H1 (cell line): ENCODE data around the gene GEN1. TPM values are rescaled to one million over a fixed set of nuclear protein-coding genes. Genes with fewer than 3 reads are reported as not detected.

Experiments used
- CTCF ChIA-PET: fragments of 300-600 bp; sonication (Branson Sonifier 250); formaldehyde crosslinking; loops from one replicate; lab custom pipeline; 2021; ENCODE audit not compliant: partially characterized antibody; lab: Charles Lee
- POLR2A ChIA-PET: fragments of 300-600 bp; sonication (Branson Sonifier 250); formaldehyde crosslinking; loops from one replicate; lab custom pipeline; 2021; ENCODE audit warnings: inconsistent platforms; ENCODE audit not compliant: partially characterized antibody; lab: Charles Lee
- DNase-seq, 2 experiments: peaks; one replicate each; pipeline versions ENCODE4 v3.0.0 to v3.0.0-alpha.2; 2010 to 2022; ENCODE audit warnings: low spot score in 2 of 2, low read depth in 1 of 2, mixed read lengths in 1 of 2
- FAIRE-seq: peaks from 2 replicates; lab custom pipeline; 2011; peaks lifted over from hg19 to GRCh38; lab: Jason Lieb, UNC
- H2AFZ ChIP-seq: 2 replicates; pipeline ENCODE4 v1.8.1; 2012; ENCODE audit warnings: low read length, inconsistent platforms
- H2AK5ac ChIP-seq: 2 replicates; pipeline ENCODE4 v1.6.1; 2013; ENCODE audit warnings: low read depth, low read length
- H2BK120ac ChIP-seq: replicated peaks from 2 replicates; pipeline ENCODE3; 2013; ENCODE audit warnings: low read depth, low read length, inconsistent platforms
- H2BK12ac ChIP-seq: 2 replicates; pipeline ENCODE4 v1.6.1; 2013; ENCODE audit warnings: low read depth, low read length
- H2BK15ac ChIP-seq: 2 replicates; pipeline ENCODE4 v1.6.1; 2013; ENCODE audit warnings: low read length
- H2BK20ac ChIP-seq: 2 replicates; pipeline ENCODE4 v1.6.1; 2013; ENCODE audit warnings: low read length
- H2BK5ac ChIP-seq: 2 replicates; pipeline ENCODE4 v1.6.1; 2013; ENCODE audit warnings: low read depth, low read length
- H3K14ac ChIP-seq: 2 replicates; pipeline ENCODE4 v1.6.1; 2013; ENCODE audit warnings: inconsistent platforms; ENCODE audit not compliant: insufficient read length
- H3K18ac ChIP-seq: 2 replicates; pipeline ENCODE4 v1.6.1; 2013; ENCODE audit warnings: low read length; ENCODE audit errors: extremely low read depth
- H3K23ac ChIP-seq: 2 replicates; pipeline ENCODE4 v1.6.1; 2013; ENCODE audit warnings: inconsistent platforms; ENCODE audit not compliant: insufficient read length
- H3K23me2 ChIP-seq: 2 replicates; pipeline ENCODE4 v1.6.1; 2013; ENCODE audit warnings: low read depth, low read length
- H3K27ac ChIP-seq: 2 replicates; pipeline ENCODE4 v1.6.1; 2011; ENCODE audit warnings: low read depth, low read length, inconsistent platforms
- H3K27me3 ChIP-seq, 4 experiments: replicated peaks in 1 of 4; 1 replicate in 1 of 4; 2 replicates in 3 of 4; pipeline versions ENCODE4 v1.6.1 to v1.8.1; 2011 to 2013; ENCODE audit warnings: low read length in 3 of 4, mild to moderate bottlenecking in 3 of 4, inconsistent platforms in 2 of 4, mixed read lengths in 2 of 4, moderate library complexity in 1 of 4; ENCODE audit not compliant: control insufficient read depth in 3 of 4, insufficient read depth in 3 of 4; ENCODE audit errors: extremely low read depth in 1 of 4
- H3K36me3 ChIP-seq, 4 experiments: 2 replicates each; pipeline versions ENCODE4 v1.6.1 to v1.8.1; 2011 to 2013; ENCODE audit warnings: mild to moderate bottlenecking in 4 of 4, low read length in 3 of 4, moderate library complexity in 2 of 4, control low read depth in 1 of 4, inconsistent platforms in 1 of 4; ENCODE audit not compliant: insufficient read depth in 4 of 4, control insufficient read depth in 2 of 4
- H3K4ac ChIP-seq: replicated peaks from 2 replicates; pipeline ENCODE3; 2013; ENCODE audit warnings: low read length, low read depth, mixed read lengths, inconsistent platforms; ENCODE audit not compliant: insufficient read length
- H3K4me1 ChIP-seq, 4 experiments: replicated peaks in 1 of 4; 1 replicate in 1 of 4; 2 replicates in 3 of 4; pipeline versions ENCODE4 v1.6.1 to v1.8.1; 2011 to 2013; ENCODE audit warnings: low read length in 3 of 4, inconsistent platforms in 2 of 4, mixed read lengths in 1 of 4; ENCODE audit not compliant: insufficient read depth in 4 of 4, control insufficient read depth in 3 of 4
- H3K4me2 ChIP-seq, 2 experiments: 2 replicates each; pipeline versions ENCODE4 v1.6.1 to v1.8.1; 2011 to 2013; ENCODE audit warnings: low read depth in 2 of 2, low read length in 2 of 2, control low read depth in 1 of 2, inconsistent platforms in 1 of 2, mild to moderate bottlenecking in 1 of 2; ENCODE audit not compliant: insufficient read depth in 1 of 2
- H3K4me3 ChIP-seq, 4 experiments: fragments of 200-600, 300-600 bp in 1 of 4; sonication (generic), shearing (Covaris generic), sonication (Bioruptor Twin) in 1 of 4; 2 replicates each; pipeline versions ENCODE4 v1.5.1 to v1.8.1; 2011 to 2016; ENCODE audit warnings: low read length in 4 of 4, low read depth in 3 of 4, control low read depth in 2 of 4, inconsistent platforms in 2 of 4, mild to moderate bottlenecking in 2 of 4, mixed read lengths in 1 of 4, moderate library complexity in 1 of 4; ENCODE audit not compliant: insufficient read depth in 2 of 4; ENCODE audit errors: extremely low read depth in 1 of 4
- H3K56ac ChIP-seq: replicated peaks from 2 replicates; pipeline ENCODE3; 2013; ENCODE audit warnings: low read depth, mild to moderate bottlenecking, mixed read lengths, low read length, inconsistent platforms; ENCODE audit not compliant: insufficient read length
- H3K79me1 ChIP-seq: 2 replicates; pipeline ENCODE4 v1.6.1; 2013; ENCODE audit warnings: low read depth, low read length, control low read depth
- H3K79me2 ChIP-seq, 2 experiments: 2 replicates each; pipeline versions ENCODE4 v1.6.1 to v1.8.1; 2012 to 2013; ENCODE audit warnings: low read length in 2 of 2, mild to moderate bottlenecking in 2 of 2, inconsistent platforms in 1 of 2; ENCODE audit not compliant: insufficient read depth in 2 of 2, control insufficient read depth in 1 of 2
- H3K9ac ChIP-seq, 4 experiments: replicated peaks in 1 of 4; 1 replicate in 1 of 4; 2 replicates in 3 of 4; pipeline versions ENCODE4 v1.6.1 to v1.8.1; 2011 to 2013; ENCODE audit warnings: low read depth in 3 of 4, low read length in 3 of 4, control low read depth in 2 of 4, mild to moderate bottlenecking in 2 of 4, moderate library complexity in 2 of 4, inconsistent platforms in 1 of 4; ENCODE audit errors: extremely low read depth in 1 of 4
- H3K9me3 ChIP-seq, 2 experiments: 2 replicates each; pipeline versions ENCODE4 v1.6.1 to v1.8.1; 2012 to 2013; ENCODE audit warnings: mild to moderate bottlenecking in 2 of 2, moderate library complexity in 2 of 2, control low read depth in 1 of 2, inconsistent platforms in 1 of 2, low read depth in 1 of 2, low read length in 1 of 2, mixed read lengths in 1 of 2; ENCODE audit not compliant: insufficient read depth in 2 of 2
- H4K20me1 ChIP-seq, 2 experiments: replicated peaks in 1 of 2; 2 replicates each; pipeline versions ENCODE3 to v1.8.1; 2011 to 2013; ENCODE audit warnings: inconsistent platforms in 2 of 2, low read length in 2 of 2, mild to moderate bottlenecking in 1 of 2; ENCODE audit not compliant: insufficient read depth in 2 of 2, control insufficient read depth in 1 of 2
- H4K5ac ChIP-seq: 2 replicates; pipeline ENCODE4 v1.6.1; 2013; ENCODE audit warnings: low read length, low read depth, mixed read lengths, inconsistent platforms; ENCODE audit not compliant: insufficient read length
- H4K8ac ChIP-seq: 2 replicates; pipeline ENCODE4 v1.8.0; 2013; ENCODE audit warnings: mild to moderate bottlenecking, moderate library complexity, low read length, inconsistent platforms; ENCODE audit not compliant: insufficient read depth; ENCODE audit errors: extremely low read depth
- H4K91ac ChIP-seq: replicated peaks from 2 replicates; pipeline ENCODE3; 2013; ENCODE audit warnings: low read length, mixed read lengths, inconsistent platforms; ENCODE audit not compliant: insufficient read length
- BACH1 ChIP-seq: IDR thresholded peaks from 2 replicates; pipeline ENCODE4 v1.6.1; 2012; ENCODE audit warnings: low read length, improper control_type of control experiment
- CBX8 ChIP-seq: fragments of 300-800, 300-1000 bp; sonication (generic); IDR thresholded peaks from 2 replicates; pipeline ENCODE4 v1.7.1; 2016; ENCODE audit warnings: low read depth, low read length, borderline replicate concordance
- EGR1 ChIP-seq: IDR thresholded peaks from 2 replicates; pipeline ENCODE4 v1.6.1; 2011; ENCODE audit warnings: low read depth, low read length, borderline replicate concordance
- RNF2 ChIP-seq: fragments of 200-900, 300-1000 bp; sonication (generic); IDR thresholded peaks from 2 replicates; pipeline ENCODE4 v1.7.1; 2016; ENCODE audit warnings: borderline replicate concordance, low read depth, mild to moderate bottlenecking, antibody characterized with exemption, low read length; ENCODE audit not compliant: poor library complexity, severe bottlenecking; ENCODE audit errors: missing control alignments
- SP4 ChIP-seq: IDR thresholded peaks from 2 replicates; pipeline ENCODE4 v1.6.1; 2012; ENCODE audit warnings: low read length, inconsistent platforms
- SUZ12 ChIP-seq: fragments of 200-600 bp; sonication (generic); IDR thresholded peaks from 2 replicates; pipeline ENCODE4 v1.6.1; 2012; ENCODE audit warnings: mild to moderate bottlenecking, inconsistent platforms, low read length, moderate library complexity, mixed read lengths
- TBP ChIP-seq: IDR thresholded peaks from 2 replicates; pipeline ENCODE4 v1.6.1; 2011; ENCODE audit warnings: low read depth, low read length, improper control_type of control experiment
- YY1 ChIP-seq: IDR thresholded peaks from 2 replicates; pipeline ENCODE4 v1.6.1; 2011; ENCODE audit warnings: low read depth, mild to moderate bottlenecking, low read length
- WGBS, 2 experiments: shearing (Covaris generic) in 1 of 2; methylation state at CpG; one replicate each; pipeline versions ENCODE4 v1.1.6 to v1.1.7; 2013 to 2015; ENCODE audit warnings: low lambda C conversion rate in 2 of 2, mixed read lengths in 2 of 2, inconsistent platforms in 1 of 2, low coverage in 1 of 2, missing lambda C conversion rate in 1 of 2; ENCODE audit not compliant: insufficient replicate concordance in 2 of 2, insufficient coverage in 1 of 2, insufficient read length in 1 of 2; ENCODE audit errors: extremely low coverage in 1 of 2, missing lambda C conversion rate in 1 of 2; 5-methylcytosine and 5-hydroxymethylcytosine counted together
- polyA plus RNA-seq, 7 experiments: library from polyadenylated mRNA; depleted of rRNA in 3 of 7; stranded (reverse) in 5 of 7; unstranded in 2 of 7; fragments of >200 nt in 5 of 7; fragments of 200-250 nt in 2 of 7; gene quantifications; 1 replicate in 5 of 7; 2 replicates in 1 of 7; 4 replicates in 1 of 7; pipeline versions ENCODE4 v1.2.1 to v1.2.3, GENCODE V29; 2011 to 2013; ENCODE audit warnings: missing spikeins in 2 of 7, mixed read lengths in 2 of 7
- total RNA-seq: library from RNA; stranded (reverse); fragmentation: NEBNext Ultra II Directional; extraction: Animal tissue kit (Norgen Biotek cat#: 25700); gene quantifications from 2 replicates; pipeline ENCODE4 v1.2.1, GENCODE V29; 2021

Gene GEN1
- total and polyA plus RNA-seq, 2 of the 8 experiments (the other 6 are each of a cell fraction or from before 2014, with no cell fraction given): 6.9 to 19.2 TPM

DNA sequence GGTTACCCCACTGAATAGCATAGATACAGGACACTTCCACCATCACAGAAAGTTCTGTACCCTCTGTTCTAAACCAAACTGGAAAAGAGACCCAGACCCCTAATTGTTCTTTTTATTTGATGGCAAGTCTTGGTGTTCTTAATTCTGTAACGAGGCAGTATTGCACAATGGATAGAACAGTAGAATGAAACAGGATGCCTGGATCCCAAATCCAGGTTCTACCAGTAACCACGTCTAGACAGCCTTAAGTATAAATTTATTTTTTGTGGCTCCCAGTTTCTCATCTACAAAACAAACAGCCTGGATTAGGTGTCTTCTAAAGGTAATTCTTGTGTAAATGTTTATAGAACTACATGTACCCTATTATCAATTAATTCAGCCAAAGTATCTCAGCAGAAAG, 24.1 kb upstream of the GEN1 start:
- H3K4me2 ChIP-seq: no peak overlapping the region
- peaks cover 2% of the 10 kb centered on the region; the same call in 1 of the 2 replicates for H3K79me1 ChIP-seq
- H3K4me1 ChIP-seq: no peaks in the 10 kb centered on the region; a peak in 1 of 7 replicates
- H3K9ac ChIP-seq: no peak overlapping the region
- no peak overlapping the region for H4K8ac ChIP-seq
- ChIA-PET POLR2A (interaction anchor here (1.0 to 1.1 kb wide), 2 partner anchors 21 to 40 kb away, joined by 3 read pairs; no protein-coding TSS in a partner anchor), CTCF (interaction anchor here (3.3 kb wide), 1 partner anchor 10 kb away, joined by 22 read pairs; no protein-coding TSS in a partner anchor)
- TF ChIP-seq CBX8: no peak
- TF ChIP-seq SUZ12: no peak
- TF ChIP-seq BACH1: no peak
- no peak for TF ChIP-seq RNF2
- no peak for TF ChIP-seq TBP
- TF ChIP-seq YY1: no peak
- TF ChIP-seq EGR1: no peak
- TF ChIP-seq SP4: no peak
- H3K36me3 ChIP-seq: peaks cover 0 to 70% (median 22%) of the 10 kb centered on the region in 4 experiments; a peak in 7 of 8 replicates
- no peak overlapping the region for H3K18ac ChIP-seq
- H2BK15ac ChIP-seq: no peak overlapping the region
- no peak overlapping the region for H2BK5ac ChIP-seq
- no peak overlapping the region for H3K23ac ChIP-seq
- no peak overlapping the region for H3K4ac ChIP-seq
- H2AFZ ChIP-seq: no peak overlapping the region
- no peaks in the 10 kb centered on the region for H3K27me3 ChIP-seq
- no peaks in the 10 kb centered on the region for H3K79me2 ChIP-seq
- H3K4me3 ChIP-seq: no peak overlapping the region
- no peak overlapping the region for H2BK12ac ChIP-seq
- H4K91ac ChIP-seq: no peak overlapping the region
- H3K56ac ChIP-seq: no peak overlapping the region
- H3K23me2 ChIP-seq: no peaks in the 10 kb centered on the region
- no peak overlapping the region for H2BK120ac ChIP-seq
- no peak overlapping the region for H2AK5ac ChIP-seq
- H4K20me1 ChIP-seq: no peaks in the 10 kb centered on the region
- no peak overlapping the region for H3K27ac ChIP-seq
- no peak overlapping the region for H4K5ac ChIP-seq
- H3K9me3 ChIP-seq: no peaks in the 10 kb centered on the region
- H3K14ac ChIP-seq: no peak overlapping the region
- no peak for DNase-seq
- 87% methylated on average over 2 of the region's 2 CpGs; no CpG with 5 or more reads in 1 of the 2 experiments for WGBS, 2 experiments
- H2BK20ac ChIP-seq: no peak overlapping the region
- FAIRE-seq: no peak
